Smooth muscle cell of trachea (primary cell): ENCODE measurements around the gene ZNF226. TPM values are rescaled to one million over a fixed set of nuclear protein-coding genes. Genes with fewer than 3 reads are reported as not detected.

Experiments
- total RNA-seq: library from RNA; depleted of rRNA; stranded (reverse); fragments of >200 nt; gene quantifications from 2 replicates; pipeline ENCODE4 v1.2.1, GENCODE V29; 2014

ZNF226 gene
- total RNA-seq, result 17.9 and 21.8 TPM in 2 replicates

DNA sequence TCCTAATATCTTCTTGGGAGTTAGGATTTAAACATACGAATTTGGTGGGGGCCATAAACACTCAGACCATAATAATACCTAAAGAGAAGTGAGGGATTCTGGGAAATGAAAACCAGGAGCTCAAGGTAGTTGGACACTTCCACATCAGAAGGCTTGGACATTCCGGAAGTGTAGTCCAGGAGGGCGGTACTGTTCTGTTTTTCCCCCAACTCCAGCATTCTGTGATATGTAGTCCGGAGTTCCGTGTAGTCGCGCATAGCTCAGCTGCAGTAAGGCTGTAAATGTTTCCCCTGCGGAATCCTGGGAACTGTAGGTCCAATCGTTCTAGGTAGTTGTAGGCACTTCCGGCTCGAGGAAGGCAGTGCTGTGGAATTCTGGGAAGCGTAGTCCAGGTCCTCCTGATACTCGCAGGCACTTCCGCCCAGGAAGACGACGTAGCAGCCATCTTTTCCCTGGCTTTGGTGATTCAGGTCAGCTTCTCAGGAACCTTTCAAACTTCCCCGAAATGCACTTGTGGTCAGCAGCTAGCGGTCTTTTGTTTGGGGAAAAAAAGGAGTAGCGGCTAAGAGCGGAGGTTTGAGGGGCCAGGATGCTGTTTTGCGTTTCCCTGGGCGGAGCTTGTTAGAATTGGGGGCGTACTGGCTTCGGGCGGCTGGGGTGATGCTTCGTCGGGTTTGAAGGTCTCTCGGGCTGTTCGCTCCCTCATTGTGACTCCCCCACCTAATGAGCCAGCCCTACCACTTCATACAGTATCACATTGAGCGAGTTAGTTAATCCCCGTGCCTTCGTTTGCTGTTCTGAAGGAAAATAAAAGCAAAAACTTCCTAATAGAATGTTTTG lies at the start of gene ZNF226:
ZNF226 (plus strand) TSS at position 428 of the 840 bp plus-strand sequence. CDS start 4,981 bp downstream, outside the sequence.

GRCh38 chr19:44141191-44142058 lies 23.5 kb upstream of the ZNF226 start, which contains the start of gene ZNF234:
ZNF234 (plus strand) TSS chr19:44141554; CDS start chr19:44144633, 3,079 bp downstream.

DNA sequence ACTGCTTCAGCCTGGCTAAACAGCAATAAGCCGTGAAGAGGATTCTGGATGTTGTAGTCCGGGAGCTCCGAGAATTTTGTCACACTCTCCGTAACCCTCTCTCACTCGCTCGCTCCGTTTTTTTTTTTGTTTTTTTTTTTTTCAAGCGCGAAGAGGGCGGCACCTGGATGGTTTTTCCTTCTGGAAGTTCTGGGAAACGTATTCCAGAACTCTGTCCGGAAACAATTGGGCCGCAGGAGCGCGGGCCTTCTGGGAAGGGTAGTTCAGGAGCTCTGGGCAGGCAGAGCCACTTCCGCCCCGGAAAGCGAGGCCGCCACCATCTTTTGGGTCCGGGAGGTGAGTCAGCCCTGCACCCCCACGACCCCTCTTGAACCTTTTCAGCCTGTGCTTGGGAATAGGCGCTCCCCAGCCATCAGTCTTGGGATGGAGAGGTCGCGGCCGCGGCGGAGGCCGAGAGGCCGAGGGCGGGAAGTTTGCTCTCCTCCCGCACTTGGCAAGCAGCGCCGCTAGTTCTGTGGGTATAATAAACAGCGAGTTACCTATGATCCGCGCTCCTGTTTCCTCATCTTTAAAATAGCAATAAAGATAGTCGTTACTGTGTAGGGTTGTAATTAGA lies 47.5 kb downstream of the ZNF226 start, which contains the start of gene ZNF227:
ZNF227 (plus strand) TSS at position 283 of the 616 bp plus-strand sequence. CDS start 5,261 bp downstream, outside the sequence.

Other genes starting within 250 kb of the ZNF226 start
- gene ZNF45, start 229.8 kb upstream of the ZNF226 start, total RNA-seq, result 18.8 and 22.7 TPM in 2 replicates
- 12.9 and 20.5 TPM in 2 replicates for gene ZNF221, start 213.9 kb upstream of the ZNF226 start, total RNA-seq
- gene ZNF155, start 180.9 kb upstream of the ZNF226 start, total RNA-seq, result 8.6 and 10.9 TPM in 2 replicates
- 3.8 and 4.8 TPM in 2 replicates for gene ZNF230, start 162.1 kb upstream of the ZNF226 start, total RNA-seq
- 4.8 and 8.1 TPM in 2 replicates for gene ZNF222, start 139.7 kb upstream of the ZNF226 start, total RNA-seq
- gene ZNF223, start 113.1 kb upstream of the ZNF226 start, total RNA-seq, result 6.3 and 9.3 TPM in 2 replicates
- gene ZNF284, start 92.9 kb upstream of the ZNF226 start, total RNA-seq, result 3.3 and 3.8 TPM in 2 replicates
- 27.8 and 30.1 TPM in 2 replicates for gene ZNF224, start 70.7 kb upstream of the ZNF226 start, total RNA-seq
- 6.1 and 9.3 TPM in 2 replicates for gene ZNF225, start 51.7 kb upstream of the ZNF226 start, total RNA-seq
- gene ZNF234, start 23.5 kb upstream of the ZNF226 start, total RNA-seq, result 10.8 and 12.2 TPM in 2 replicates
- gene ZNF227, start 47.4 kb downstream of the ZNF226 start, total RNA-seq, result 32.3 and 34.8 TPM in 2 replicates
- 1.9 and 2.6 TPM in 2 replicates for gene ZNF233, start 94.8 kb downstream of the ZNF226 start, total RNA-seq
- gene ZNF235, start 139.9 kb downstream of the ZNF226 start, total RNA-seq, result 4.5 and 6.5 TPM in 2 replicates
- 7.9 and 9.6 TPM in 2 replicates for gene ZNF112, start 191.6 kb downstream of the ZNF226 start, total RNA-seq
- 4.0 and 9.5 TPM in 2 replicates for gene ZNF285, start 236.5 kb downstream of the ZNF226 start, total RNA-seq